Spleen (tissue), 11 donors: ENCODE data around the gene CDC5L. TPM values are rescaled to one million over a fixed set of nuclear protein-coding genes. Genes with fewer than 3 reads are reported as not detected.

Experiments
- DNase-seq: peaks from one replicate; pipeline ENCODE4 v3.0.0-alpha.2; 2020
- H3K27ac ChIP-seq, 8 donors: fragments of 200-600 bp; sonication (generic) in 7 of 8; 1 replicate in 4 of 8; 2 replicates in 4 of 8; pipeline versions ENCODE4 v1.5.0 to v1.8.0; 2016 to 2021; ENCODE audit warnings: inconsistent platforms in 4 of 8, mild to moderate bottlenecking in 4 of 8, moderate library complexity in 1 of 8
- H3K27me3 ChIP-seq, 7 donors: fragments of 200-600 bp; sonication (generic) in 6 of 7; replicated peaks in 1 of 7; 1 replicate in 4 of 7; 2 replicates in 3 of 7; pipeline versions ENCODE4 v1.5.0 to v1.8.0; 2016 to 2021; ENCODE audit warnings: inconsistent platforms in 3 of 7, mild to moderate bottlenecking in 1 of 7
- H3K36me3 ChIP-seq, 6 donors: fragments of 200-600 bp; sonication (generic) in 5 of 6; 1 replicate in 4 of 6; 2 replicates in 2 of 6; pipeline versions ENCODE4 v1.5.0 to v1.8.0; 2016 to 2021; ENCODE audit warnings: inconsistent platforms in 2 of 6
- H3K4me1 ChIP-seq, 6 donors: fragments of 200-600 bp; sonication (generic) in 5 of 6; 1 replicate in 3 of 6; 2 replicates in 3 of 6; pipeline versions ENCODE4 v1.5.0 to v1.8.0; 2016 to 2021; ENCODE audit warnings: inconsistent platforms in 3 of 6
- H3K4me3 ChIP-seq, 8 donors: fragments of 200-600 bp; sonication (generic) in 7 of 8; 1 replicate in 4 of 8; 2 replicates in 4 of 8; pipeline versions ENCODE4 v1.5.0 to v1.8.0; 2016 to 2021; ENCODE audit warnings: inconsistent platforms in 4 of 8, mild to moderate bottlenecking in 4 of 8, moderate library complexity in 2 of 8
- H3K9me3 ChIP-seq, 8 donors: fragments of 200-600 bp; sonication (generic) in 7 of 8; 1 replicate in 4 of 8; 2 replicates in 4 of 8; pipeline versions ENCODE4 v1.5.0 to v1.8.0; 2016 to 2021; ENCODE audit warnings: inconsistent platforms in 4 of 8
- POLR2A ChIP-seq, 3 donors: fragments of 450-650 bp; IDR thresholded peaks; one replicate each; pipeline ENCODE4 v1.5.1; 2017; ENCODE audit warnings: antibody characterized with exemption in 3 of 3, mild to moderate bottlenecking in 1 of 3
- POLR2AphosphoS5 ChIP-seq, 3 donors: sonication (generic); formaldehyde crosslinking; IDR thresholded peaks; one replicate each; pipeline ENCODE4 v1.5.1; 2017; ENCODE audit warnings: antibody characterized with exemption in 3 of 3
- WGBS, 5 donors: extraction: QIAGEN DNeasy Blood & Tissue Kit in 3 of 5; methylation state at CpG; one replicate each; pipeline versions ENCODE4 v1.1.5 to v1.1.7; 2013 to 2018; 5-methylcytosine and 5-hydroxymethylcytosine counted together
- intact Hi-C: fragments of 100-400 bp; cut with DNase I; formaldehyde crosslinking; loops from one replicate; pipeline ENCODE4 v1.15.0; 2023; ENCODE audit warnings: low total_unique reads
- polyA plus RNA-seq, 3 donors: library from polyadenylated mRNA; stranded (reverse); fragments of 200-250 nt; gene quantifications; one replicate each; pipeline ENCODE4 v1.2.1, GENCODE V29; 2013
- total RNA-seq, 7 donors: library from RNA; depleted of rRNA in 3 of 7; stranded (reverse); fragments of >200 nt in 3 of 7; fragmentation: NEBNext Ultra II Directional in 4 of 7; extraction: Animal tissue kit (Norgen Biotek cat#: 25700) in 4 of 7; gene quantifications; one replicate each; pipeline versions ENCODE4 v1.1.0 to v1.2.1, GENCODE V29; 2016 to 2021
- TF ChIP-seq, protein P1 (sequence below), 11 experiments: fragments of 200-600 bp in 7 of 11; fragments of 450-650 bp in 4 of 11; sonication (generic) in 4 of 11; IDR thresholded peaks in 8 of 11; conservative IDR thresholded peaks in 3 of 11; 1 replicate in 7 of 11; 2 replicates in 4 of 11; pipeline versions ENCODE4 v1.4.0 to v1.8.0; 2016 to 2021; ENCODE audit warnings: antibody characterized with exemption in 11 of 11, inconsistent platforms in 4 of 11, mild to moderate bottlenecking in 1 of 11
- donor health status: healthy with polysubstance abuse.
- donor health status: DM: no; HTN: no; CAD: no; lungs with moderate emphysema.
- donor health status: DM: no; HTN: no; CAD: no.
- donor health status: Bipolar disorder and iron deficiency.
- donor health status: healthy.
- donor health status: DM: no; HTN: no; CAD: no.
- donor health status: DM: yes; HTN: yes; CAD: no.

The CDC5L gene
- total and polyA plus RNA-seq, 10 donors = 5.3 to 20.3 (median 18.1) TPM

DNA sequence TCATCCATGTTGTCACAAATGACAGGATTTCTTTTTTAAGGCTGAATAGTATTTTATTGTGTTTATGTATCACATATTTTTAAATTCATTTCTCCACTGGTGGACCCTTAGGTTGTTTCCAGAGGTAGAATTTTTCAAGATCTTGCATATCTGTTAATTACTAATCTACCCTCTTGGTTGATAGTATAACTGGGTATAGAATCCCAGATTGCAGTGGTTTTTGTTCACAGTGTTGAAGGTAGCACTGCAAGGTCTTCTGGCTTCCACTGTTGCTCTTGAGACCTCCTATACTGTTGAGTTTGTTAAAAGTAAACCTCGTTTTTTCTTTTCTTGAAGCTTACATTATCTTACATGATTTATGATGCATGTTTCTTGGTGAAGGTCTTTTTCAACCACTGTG, 22.9 kb downstream of the CDC5L start:
- intact Hi-C loops = no loop called here
- Histone ChIP-seq H3K9me3 (peaks cover 0 to 4% (median 0%) of the 10 kb centered on the region in 8 donors), H3K36me3 (peaks cover 8 to 100% (median 71%) of the 10 kb centered on the region in 6 donors), H3K4me3 (no peak overlapping the region), H3K4me1 (peaks cover 0 to 6% (median 2%) of the 10 kb centered on the region in 6 donors), H3K27ac (no peak overlapping the region), H3K27me3 (no peaks in the 10 kb centered on the region)
- TF ChIP-seq, protein P1, sequence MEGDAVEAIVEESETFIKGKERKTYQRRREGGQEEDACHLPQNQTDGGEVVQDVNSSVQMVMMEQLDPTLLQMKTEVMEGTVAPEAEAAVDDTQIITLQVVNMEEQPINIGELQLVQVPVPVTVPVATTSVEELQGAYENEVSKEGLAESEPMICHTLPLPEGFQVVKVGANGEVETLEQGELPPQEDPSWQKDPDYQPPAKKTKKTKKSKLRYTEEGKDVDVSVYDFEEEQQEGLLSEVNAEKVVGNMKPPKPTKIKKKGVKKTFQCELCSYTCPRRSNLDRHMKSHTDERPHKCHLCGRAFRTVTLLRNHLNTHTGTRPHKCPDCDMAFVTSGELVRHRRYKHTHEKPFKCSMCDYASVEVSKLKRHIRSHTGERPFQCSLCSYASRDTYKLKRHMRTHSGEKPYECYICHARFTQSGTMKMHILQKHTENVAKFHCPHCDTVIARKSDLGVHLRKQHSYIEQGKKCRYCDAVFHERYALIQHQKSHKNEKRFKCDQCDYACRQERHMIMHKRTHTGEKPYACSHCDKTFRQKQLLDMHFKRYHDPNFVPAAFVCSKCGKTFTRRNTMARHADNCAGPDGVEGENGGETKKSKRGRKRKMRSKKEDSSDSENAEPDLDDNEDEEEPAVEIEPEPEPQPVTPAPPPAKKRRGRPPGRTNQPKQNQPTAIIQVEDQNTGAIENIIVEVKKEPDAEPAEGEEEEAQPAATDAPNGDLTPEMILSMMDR (IDR thresholded peaks at IDR 0.05 in 8 of 11, conservative IDR thresholded peaks at IDR 0.05 in 3 of 11) = no peak
- TF ChIP-seq POLR2A (IDR thresholded peaks at IDR 0.05) (no peak), POLR2AphosphoS5 (IDR thresholded peaks at IDR 0.05) (no peak)
- WGBS, 5 donors = 84 to 93% (median 85%) methylated on average over 1 of the region's 1 CpG
- no peak for DNase-seq

DNA sequence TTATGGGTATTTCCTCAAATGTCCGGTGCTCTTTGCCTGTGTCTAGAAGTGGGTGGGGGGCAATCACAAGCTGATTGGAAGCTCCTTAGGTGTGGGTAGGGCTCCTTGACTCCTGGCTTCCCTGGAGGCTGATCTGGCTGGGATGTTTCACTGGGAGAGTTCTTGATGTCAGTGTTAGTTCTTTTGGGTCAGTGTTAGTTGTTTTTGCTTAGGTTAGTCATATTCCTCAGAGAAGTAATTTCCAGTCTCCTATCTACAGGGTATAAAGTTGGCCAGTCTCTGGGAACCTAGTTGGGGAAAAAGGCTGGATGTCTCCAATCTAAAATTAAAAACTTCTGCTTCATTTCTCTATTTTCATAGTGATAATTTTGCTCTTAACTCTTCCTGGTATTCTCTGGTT, 23.6 kb downstream of the CDC5L start:
- peaks cover 0 to 11% (median 9%) of the 10 kb centered on the region in 6 donors for H3K4me1 ChIP-seq
- H3K4me3 ChIP-seq = no peak overlapping the region
- TF ChIP-seq, protein P1 (IDR thresholded peaks at IDR 0.05 in 8 of 11, conservative IDR thresholded peaks at IDR 0.05 in 3 of 11) = no peak
- no peak for TF ChIP-seq POLR2A (IDR thresholded peaks at IDR 0.05)
- H3K27ac ChIP-seq = no peak overlapping the region
- peaks cover 0 to 4% (median 0%) of the 10 kb centered on the region in 8 donors for H3K9me3 ChIP-seq
- no peaks in the 10 kb centered on the region for H3K27me3 ChIP-seq
- H3K36me3 ChIP-seq = peaks cover 8 to 100% (median 67%) of the 10 kb centered on the region in 6 donors
- intact Hi-C loops = no loop called here
- DNase-seq = no peak
- WGBS, 5 donors = 47 to 81% (median 74%) methylated on average over 1 of the region's 1 CpG

DNA sequence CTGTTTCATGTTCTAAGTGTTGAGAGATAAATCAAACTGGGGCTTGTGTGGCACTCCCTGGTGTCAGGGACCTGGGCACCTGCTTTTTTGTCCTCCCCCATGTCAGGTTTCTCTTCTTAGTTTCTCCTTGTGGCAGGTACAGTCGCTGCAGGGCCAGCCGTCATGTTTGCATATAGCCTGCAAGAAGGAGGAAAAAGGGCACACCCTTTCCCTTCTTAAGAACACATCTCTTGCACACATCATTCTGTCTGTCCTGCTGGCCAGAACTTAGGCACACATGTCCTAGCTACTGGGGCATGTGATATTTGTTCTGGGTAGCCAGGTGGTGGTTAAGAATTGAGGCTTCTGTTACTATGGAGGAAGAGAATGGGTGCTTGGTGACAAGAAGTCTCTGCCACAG, 27.9 kb downstream of the CDC5L start:
- H3K36me3 ChIP-seq = peaks cover 0 to 91% (median 55%) of the 10 kb centered on the region in 6 donors
- no peak overlapping the region for H3K27ac ChIP-seq
- TF ChIP-seq POLR2AphosphoS5 (IDR thresholded peaks at IDR 0.05) (no peak), POLR2A (IDR thresholded peaks at IDR 0.05) (no peak)
- TF ChIP-seq, protein P1 (IDR thresholded peaks at IDR 0.05 in 8 of 11, conservative IDR thresholded peaks at IDR 0.05 in 3 of 11) = no peak
- no peak for DNase-seq
- intact Hi-C loops = no loop called here
- H3K9me3 ChIP-seq = no peaks in the 10 kb centered on the region
- no peaks in the 10 kb centered on the region for H3K27me3 ChIP-seq
- no peak overlapping the region for H3K4me3 ChIP-seq
- peaks cover 0 to 17% (median 9%) of the 10 kb centered on the region in 6 donors for H3K4me1 ChIP-seq
- 58 to 84% (median 80%) methylated on average over 2 of the region's 2 CpGs for WGBS, 5 donors

DNA sequence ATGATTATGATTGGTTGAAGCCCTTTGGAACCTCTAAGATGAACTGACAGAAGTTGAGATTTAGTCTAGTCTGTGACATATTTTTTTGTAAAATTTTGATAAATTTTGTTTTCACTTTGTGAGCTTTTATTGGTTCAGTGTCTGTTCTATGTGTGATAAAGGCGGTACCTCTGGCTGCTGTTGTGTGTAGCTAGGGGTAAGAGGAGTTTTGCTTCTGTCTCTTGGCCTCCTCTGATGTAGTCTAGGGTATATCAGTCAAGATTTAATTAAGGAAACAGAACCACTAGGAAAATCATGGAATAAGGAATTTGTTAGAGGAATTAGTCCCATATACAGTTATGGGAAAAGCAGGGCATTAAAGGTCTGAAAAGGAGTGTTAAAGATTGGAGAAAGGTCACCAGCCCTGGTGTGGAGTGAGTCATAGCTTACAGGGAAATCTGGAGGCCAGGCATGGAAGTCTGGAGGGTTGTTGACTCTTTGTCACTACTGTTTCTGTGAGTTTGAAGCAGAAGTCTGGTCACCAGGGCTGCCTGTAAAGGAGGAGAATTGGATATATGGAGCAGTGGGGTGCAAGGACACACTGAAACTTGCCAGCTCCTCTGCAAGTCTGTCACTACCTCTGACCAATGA, 28.5 kb downstream of the CDC5L start:
- peaks cover 0 to 17% (median 9%) of the 10 kb centered on the region in 6 donors for H3K4me1 ChIP-seq
- H3K9me3 ChIP-seq = no peaks in the 10 kb centered on the region
- DNase-seq = no peak
- intact Hi-C loops = no loop called here
- WGBS, 5 donors = 92 to 97% (median 97%) methylated on average over 1 of the region's 1 CpG
- H3K27ac ChIP-seq = no peak overlapping the region
- TF ChIP-seq POLR2AphosphoS5 (IDR thresholded peaks at IDR 0.05) (no peak), POLR2A (IDR thresholded peaks at IDR 0.05) (no peak)
- TF ChIP-seq, protein P1 (IDR thresholded peaks at IDR 0.05 in 8 of 11, conservative IDR thresholded peaks at IDR 0.05 in 3 of 11) = no peak
- H3K27me3 ChIP-seq = no peaks in the 10 kb centered on the region
- peaks cover 0 to 91% (median 57%) of the 10 kb centered on the region in 6 donors for H3K36me3 ChIP-seq
- no peak overlapping the region for H3K4me3 ChIP-seq
